GM18508 (cell line): ENCODE measurements around the gene MANEAL.

Experiments
- ATAC-seq: cut with Tn5 transposase; IDR thresholded peaks from one replicate; pipeline ENCODE4 v1.9.1; 2021; ENCODE audit warnings: moderate number of reproducible peaks; ENCODE audit not compliant: insufficient read depth, unreplicated experiment

MANEAL gene

DNA sequence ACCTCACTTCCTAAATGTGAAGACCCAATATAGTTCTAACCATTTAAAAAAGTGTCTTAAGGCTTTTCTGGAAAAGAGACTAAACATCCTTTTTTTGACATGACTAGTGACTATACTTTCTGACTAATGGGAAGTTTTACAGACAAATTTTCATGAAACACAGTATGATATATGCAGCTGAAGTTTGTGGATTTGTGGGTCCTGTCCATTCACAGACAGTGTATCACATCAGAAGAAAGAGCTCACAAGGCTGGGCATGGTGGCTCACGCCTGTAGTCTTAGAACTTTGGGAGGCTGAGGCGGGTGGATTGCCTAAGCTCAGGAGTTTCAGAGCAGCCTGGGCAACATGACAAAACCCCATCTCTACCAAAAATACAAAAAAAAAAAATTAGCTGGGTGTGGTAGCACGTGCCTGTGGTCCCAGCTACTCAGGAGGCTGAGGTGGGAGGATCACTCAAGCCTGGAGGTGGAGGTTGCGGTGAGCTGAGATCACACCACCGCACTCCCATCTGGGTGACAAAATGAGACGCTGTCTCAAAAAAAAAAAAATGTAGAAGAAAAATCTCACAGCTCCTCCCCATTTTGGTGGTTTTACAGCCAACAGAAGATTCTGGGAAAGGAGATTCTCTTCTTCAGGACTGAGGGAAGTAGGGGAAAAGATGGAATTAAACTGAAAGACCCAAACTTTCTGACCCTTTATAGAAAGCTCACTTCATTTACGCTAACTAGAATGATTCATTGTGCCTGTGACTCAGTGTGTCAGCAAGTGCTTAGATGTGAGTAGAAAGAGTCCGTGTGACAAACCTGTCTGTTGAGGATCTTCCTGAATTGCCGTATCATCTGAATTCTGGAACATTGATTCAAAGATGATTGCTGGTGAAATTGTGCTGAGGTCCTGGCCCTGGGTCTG is 29.5 kb downstream of the MANEAL start:
- no peak for ATAC-seq

DNA sequence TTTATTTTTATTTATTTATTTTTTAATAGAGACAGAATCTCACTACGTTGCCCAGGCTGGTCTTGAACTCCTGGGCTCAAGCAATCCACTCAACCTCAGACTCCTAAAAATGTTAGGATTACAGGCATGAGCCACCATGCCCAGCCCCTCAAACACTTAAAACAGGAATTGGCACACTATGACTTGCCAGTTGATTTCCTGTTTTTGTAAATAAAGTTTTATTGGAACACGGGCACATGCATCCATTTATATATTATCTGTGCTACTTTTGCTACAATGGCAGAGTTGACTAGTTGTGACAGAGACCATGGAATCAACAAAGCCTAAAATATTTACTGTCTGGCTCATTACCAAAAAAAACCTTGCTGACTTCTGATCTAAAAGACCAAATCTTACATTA is 30.4 kb downstream of the MANEAL start:
- ATAC-seq, result no peak

DNA sequence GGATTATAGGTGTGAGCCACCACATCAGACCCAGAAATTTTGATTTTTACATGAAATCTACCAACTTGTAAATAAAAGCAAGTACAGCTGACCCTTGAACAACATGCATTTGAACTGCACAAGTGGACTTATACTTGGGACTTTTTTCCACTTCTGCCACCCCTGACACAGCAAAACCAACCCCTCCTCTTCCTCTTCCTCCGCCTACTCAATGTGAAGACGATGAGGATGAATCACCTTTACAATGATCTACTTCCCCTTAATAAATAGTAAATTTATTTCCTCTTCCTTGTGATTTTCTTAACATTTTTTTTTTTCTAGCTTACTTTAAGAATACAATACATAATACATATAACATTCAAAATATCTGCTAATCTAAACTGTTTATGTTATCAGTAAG is 31.9 kb downstream of the MANEAL start:
- ATAC-seq, result no peak

DNA sequence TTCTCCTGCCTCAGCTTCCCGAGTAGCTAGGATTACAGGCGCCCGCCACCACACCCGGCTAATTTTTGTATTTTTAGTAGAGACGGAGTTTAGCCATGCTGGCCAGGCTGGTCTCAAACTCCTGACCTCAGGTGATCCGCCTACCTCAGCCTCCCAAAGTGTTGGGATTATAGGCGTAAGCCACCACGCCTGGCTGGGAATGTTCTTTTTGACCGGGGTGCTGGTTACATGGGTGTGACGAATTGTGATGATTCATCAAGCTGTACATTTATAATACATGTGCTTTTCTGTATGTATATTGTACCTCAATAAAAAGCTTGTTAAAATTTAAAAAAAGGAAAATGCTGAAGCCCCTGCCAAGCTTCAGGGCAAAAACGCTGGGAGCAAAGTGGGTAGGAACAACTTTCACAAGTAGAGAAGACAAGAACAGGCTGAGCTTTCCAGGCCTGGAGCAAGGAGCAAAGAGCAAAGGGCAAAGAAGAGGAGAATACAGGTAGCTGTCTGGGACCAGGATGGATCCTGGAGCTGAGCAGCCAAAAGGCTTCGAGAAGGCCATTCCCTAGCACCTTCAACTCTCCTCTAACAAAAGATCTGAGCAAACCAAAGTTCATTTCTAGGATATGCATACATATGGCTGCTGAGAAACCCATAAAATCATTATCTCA is 34.9 kb downstream of the MANEAL start:
- no peak for ATAC-seq

DNA sequence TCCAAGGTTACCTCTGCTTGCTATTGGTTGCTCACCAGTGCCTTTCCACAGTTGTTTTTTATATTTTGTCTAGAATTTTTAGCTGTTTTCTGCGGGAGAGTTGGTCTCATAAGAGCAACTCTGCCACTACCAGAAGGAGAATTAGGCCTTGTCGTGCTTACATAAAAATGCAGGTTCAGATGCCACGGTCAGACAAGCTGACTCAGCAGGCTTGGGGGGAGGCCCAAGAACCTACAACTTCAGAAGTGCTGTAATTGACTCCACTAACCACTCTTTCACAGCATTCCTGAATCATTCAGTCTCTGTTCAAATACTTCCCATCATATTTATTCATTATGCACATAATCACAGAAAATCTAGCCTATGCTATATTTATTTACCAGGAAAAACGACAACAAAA is 37.5 kb downstream of the MANEAL start:
- no peak for ATAC-seq

DNA sequence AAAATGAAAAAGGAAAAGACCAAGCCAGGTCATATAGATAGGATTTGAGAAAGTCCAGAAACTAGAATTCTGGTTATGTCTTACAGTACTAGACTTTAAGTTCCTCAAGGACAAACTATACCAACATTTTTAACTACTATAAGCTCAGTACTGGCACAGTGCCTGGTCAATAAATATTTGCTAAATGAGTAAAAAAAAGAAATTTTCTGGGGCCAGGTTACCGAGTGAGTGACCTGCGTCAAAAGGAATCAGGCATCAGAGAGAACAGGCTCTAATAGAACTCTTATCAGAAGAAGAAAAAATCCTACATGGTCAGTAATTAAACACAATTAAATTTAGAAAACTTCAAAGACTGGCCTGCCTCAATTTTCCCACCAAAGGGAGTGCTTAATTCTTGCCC is 38.2 kb downstream of the MANEAL start:
- ATAC-seq, result no peak

DNA sequence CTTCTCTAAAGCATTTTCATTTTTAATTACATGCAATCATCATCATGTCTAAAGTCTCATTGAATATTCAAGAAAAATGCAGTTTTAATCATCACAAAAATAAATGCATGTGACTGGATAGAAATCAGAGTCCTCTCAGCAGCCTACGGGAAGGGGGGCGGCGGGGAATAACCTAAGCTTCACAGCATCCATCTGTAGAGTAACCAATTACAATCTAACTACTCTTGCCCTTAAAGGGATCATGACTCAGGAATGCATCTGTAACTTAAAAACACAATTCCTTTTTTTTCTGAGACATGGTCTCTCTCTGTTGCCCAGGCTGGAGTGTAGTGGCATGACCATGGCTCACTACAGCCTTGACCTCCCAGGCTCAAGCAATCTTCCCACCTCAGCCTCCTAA is 43.1 kb downstream of the MANEAL start:
- ATAC-seq, result no peak

DNA sequence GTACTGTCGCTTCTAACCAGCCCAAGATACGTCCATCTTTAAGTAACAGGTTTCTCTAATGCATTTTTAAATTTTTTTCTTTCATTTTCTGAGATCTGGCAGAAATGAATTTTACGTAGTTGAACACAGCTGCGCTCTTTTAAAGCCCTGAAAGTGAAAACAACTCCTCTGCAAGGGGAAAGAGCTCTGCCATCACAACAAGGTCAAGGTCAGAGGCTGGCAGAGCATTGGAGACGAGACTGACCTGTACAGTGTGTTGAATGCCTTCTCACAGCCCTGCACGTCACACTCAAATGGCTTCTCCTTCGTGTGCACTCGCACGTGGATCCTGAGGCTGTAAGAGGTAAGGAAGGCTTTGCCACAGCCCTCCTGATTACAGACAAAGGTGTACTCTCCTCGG is 46.0 kb downstream of the MANEAL start:
- ATAC-seq, result no peak

DNA sequence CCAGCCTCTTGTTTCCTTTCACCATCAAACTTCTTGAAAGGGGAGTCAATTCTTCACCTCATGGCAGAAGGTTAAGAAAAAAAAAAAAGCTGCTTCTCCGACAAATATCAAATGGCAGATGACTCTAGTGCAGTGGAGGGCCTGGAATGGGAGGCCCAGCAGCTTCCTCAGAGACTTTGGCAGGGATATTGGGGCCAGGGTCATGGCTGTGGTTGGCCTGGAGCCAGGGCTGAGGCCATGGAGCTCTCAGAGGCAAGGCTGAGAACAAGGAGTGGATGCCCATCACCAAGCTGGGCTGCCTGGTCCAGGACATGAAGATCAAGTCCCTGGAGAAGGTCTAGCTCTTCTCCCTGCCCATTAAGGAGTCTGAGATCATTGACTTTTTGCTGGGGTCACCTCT is 47.1 kb downstream of the MANEAL start:
- ATAC-seq, result no peak

DNA sequence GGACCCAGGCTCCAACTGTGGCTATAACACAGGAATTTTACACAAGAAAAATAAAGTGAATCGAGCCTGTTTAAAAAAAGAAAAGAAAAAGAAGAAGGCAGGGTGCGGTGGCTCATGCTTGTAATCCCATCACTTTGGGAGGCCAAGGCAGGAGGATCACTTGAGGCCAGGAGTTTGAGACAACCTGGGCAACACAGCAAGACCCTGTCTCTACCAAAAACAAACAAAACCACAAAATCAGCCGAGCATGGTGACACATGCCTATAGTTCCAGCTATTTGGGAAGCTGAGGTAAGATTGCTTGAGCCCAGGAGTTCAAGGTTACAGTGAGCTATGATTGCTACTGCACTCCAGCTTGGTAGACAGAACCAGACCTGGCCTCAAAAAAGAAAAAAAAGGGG is 48.0 kb downstream of the MANEAL start:
- ATAC-seq, result no peak

DNA sequence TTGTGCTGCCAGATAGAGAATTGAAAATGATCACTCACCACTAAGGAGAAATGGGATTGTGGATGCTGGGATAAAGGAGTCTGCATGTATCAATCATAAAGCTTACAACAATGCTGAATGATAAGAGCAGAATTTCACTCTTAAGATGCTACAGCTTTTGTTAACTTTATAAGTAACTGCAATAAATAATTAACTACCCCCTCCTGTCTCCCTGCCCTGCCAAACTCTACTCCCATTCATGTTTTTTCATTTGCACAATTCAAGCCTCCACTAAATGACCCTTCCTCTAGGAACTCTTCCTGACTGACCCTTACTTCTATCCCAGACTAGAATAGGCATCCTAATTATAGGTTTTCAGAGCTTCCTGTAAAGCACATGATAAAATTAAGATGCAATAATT is 50.9 kb downstream of the MANEAL start:
- ATAC-seq, result no peak

DNA sequence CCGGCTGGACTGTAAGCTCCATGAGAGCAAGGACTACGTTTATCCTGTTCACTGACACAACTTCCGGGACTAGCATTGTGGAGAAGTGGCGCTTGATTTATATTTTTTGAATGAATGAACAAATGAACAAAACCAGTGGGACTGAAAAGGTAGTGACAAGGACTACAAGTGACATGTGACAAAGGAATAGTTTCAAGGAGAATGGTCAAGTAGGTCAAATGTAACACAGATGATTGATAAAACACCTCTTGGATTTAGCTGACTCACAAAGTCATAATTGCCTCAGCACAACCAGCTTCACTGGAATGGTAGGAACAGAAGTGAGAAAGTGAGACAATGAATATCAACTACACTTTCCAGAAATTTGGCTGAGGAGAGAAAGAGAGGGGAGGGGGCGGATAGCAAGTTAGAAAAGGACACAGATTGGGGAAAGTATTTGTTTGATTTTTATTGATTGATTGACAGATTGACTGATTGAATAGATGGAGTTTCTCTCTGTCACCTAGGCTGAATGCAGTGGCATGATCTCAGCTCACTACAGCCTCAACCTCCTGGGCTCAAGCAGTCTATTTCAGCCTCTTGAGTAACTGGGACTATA is 51.5 kb downstream of the MANEAL start:
- no peak for ATAC-seq

DNA sequence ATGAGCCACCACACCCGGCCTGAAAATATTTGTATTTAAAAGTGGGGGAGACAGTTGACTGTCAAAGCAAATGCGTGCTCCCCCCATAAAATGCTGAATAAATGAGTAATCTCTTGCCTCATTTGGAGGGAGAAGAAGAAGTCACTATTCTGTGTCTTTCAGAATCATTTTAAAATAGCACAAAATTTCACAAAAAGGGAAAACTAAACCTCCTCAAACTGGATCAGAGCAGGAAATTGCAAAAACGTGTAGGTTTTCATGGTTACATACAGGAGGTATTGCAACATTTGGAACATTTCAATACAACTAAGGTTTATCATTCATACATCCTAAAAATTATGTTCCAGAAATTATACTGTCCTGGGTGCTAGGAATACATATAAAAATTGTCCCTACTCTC is 52.1 kb downstream of the MANEAL start:
- no peak for ATAC-seq

DNA sequence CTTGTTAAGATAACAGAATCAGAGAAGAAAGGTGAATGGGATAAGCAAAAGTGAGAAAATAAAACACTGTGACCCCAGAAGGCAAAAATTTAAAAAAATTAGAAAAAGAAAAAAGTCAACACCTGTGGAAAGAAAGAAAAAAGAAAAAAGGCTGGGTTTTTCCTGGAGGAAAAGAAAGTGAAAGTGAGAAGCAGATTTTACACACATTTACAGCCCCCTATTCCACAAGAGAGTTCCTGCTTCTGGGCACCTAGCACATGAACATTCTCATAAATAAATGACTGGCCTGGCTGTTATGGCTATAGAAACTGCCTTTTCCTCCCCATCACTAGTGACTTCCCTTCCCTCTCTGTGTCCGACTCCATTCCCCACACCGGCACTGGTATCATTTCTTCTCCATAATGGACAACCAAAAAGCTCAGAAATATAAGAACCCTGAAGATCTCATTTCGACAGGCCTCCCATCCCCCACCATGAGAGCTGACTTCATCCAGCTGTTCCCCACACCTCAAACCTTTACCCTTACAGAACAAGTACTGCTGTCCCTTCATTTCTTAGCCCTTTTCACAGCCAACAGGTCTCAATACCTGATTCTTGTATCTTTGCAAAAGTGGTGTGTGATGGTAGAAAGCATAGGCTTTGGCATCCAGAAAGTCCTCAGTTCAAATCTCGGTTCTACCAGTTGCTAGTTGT is 53.1 kb downstream of the MANEAL start:
- ATAC-seq, result no peak

DNA sequence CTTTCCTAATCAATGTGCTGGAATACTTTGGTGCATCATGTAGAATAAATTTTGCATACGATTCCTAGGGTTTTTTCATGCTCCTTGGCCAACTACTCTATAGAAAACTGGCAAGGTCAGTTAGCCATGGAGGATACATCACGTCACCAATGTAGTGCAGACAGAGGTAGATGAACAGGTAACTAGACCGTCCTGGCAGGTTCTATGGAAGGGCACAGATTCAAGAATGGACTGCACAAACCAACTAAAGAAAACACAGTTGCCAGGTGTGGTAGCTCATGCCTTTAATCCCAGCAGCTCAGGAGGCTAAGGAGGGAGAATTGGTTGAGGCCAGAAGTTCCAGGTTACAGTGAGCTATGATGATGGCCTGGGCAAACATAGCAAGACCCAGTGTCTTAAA is 55.8 kb downstream of the MANEAL start:
- ATAC-seq, result no peak

DNA sequence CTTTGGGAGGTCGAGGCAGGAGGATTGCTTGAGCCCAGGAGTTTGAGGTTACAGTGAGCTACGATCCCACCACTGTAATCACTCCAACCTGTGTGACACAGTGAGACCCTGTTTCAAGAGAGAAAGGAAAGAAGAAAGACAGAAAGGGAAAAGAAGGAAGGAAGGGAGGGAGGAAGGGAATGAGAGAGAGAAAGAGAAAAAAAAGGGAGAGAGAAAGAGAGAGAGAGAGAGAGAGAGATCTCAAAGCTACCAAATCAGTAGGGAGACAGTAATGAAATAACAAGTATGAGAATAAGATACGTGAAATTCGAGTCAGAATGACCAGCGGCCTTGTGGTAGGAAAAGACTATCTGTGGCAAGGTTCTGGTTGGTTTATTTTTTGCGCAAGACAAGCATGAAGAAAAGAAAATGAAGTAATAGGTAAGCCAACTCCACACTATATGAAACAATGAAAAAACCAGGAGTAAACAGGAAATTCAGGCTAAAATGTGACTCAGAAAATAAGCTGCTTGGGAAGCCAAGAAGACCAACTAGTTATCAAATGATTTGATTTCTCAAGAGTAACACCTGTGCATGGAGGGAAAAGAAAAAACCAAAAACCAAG is 56.8 kb downstream of the MANEAL start:
- no peak for ATAC-seq
